Measurements from ENCODE around the gene MYH11.

GRCh38 chr16:15803618-15804017, 53.2 kb downstream of the MYH11 start:
- TF ChIP-seq CTCF (IDR thresholded peaks at IDR 0.05) (no peak), POLR2A (IDR thresholded peaks at IDR 0.05) (no peak)

All from thyroid gland (tissue), 4 donors.